ENCODE data around the gene IFI27L2. TPM values are rescaled to one million over a fixed set of nuclear protein-coding genes. Genes with fewer than 3 reads are reported as not detected.

IFI27L2 gene
- total RNA-seq, 2 donors from 2014 or later: 58.5 to 58.8 TPM

- H3K36me3 Mint-ChIP-seq (ENCODE audit: low read depth): no peaks in the 10 kb centered on the region
- H3K27me3 Mint-ChIP-seq: peaks cover 7% of the 10 kb centered on the region
- ATAC-seq (replicated peaks): no peak
- H3K4me1 Mint-ChIP-seq: no peaks in the 10 kb centered on the region
- no peak overlapping the region for H3K27ac Mint-ChIP-seq
- H3K4me3 Mint-ChIP-seq: no peak overlapping the region
- H3K9me3 Mint-ChIP-seq: peaks cover 20% of the 10 kb centered on the region
These were observed 7.0 kb downstream of the IFI27L2 start for GRCh38 chr14:94122438-94122837.

- Mint-ChIP-seq H3K27ac (no peak overlapping the region), H3K27me3 (peaks cover 7% of the 10 kb centered on the region), H3K9me3 (peaks cover 20% of the 10 kb centered on the region), H3K4me3 (no peak overlapping the region), H3K4me1 (no peaks in the 10 kb centered on the region), H3K36me3 (ENCODE audit: low read depth) (no peaks in the 10 kb centered on the region)
- no peak for ATAC-seq (replicated peaks)
These were observed 7.9 kb downstream of the IFI27L2 start for GRCh38 chr14:94121485-94121884.

- peaks cover 10% of the 10 kb centered on the region for H3K27me3 Mint-ChIP-seq
- H3K4me3 Mint-ChIP-seq: no peak overlapping the region
- no peaks in the 10 kb centered on the region for H3K4me1 Mint-ChIP-seq
- H3K27ac Mint-ChIP-seq: no peak overlapping the region
- H3K9me3 Mint-ChIP-seq: peaks cover 20% of the 10 kb centered on the region
- ATAC-seq (replicated peaks): no peak
- no peaks in the 10 kb centered on the region for H3K36me3 Mint-ChIP-seq (ENCODE audit: low read depth)
These were observed 8.6 kb downstream of the IFI27L2 start for GRCh38 chr14:94120667-94121340.

GRCh38 chr14:94119071-94119470, 10.3 kb downstream of the IFI27L2 start:
- ATAC-seq (replicated peaks): no peak
- Mint-ChIP-seq H3K9me3 (peaks cover 20% of the 10 kb centered on the region), H3K27me3 (peaks cover 15% of the 10 kb centered on the region)

GRCh38 chr14:94117856-94118255, 11.5 kb downstream of the IFI27L2 start:
- Mint-ChIP-seq H3K36me3 (ENCODE audit: low read depth) (no peaks in the 10 kb centered on the region), H3K27me3 (peaks cover 15% of the 10 kb centered on the region), H3K4me3 (no peak overlapping the region), H3K27ac (no peak overlapping the region), H3K4me1 (no peaks in the 10 kb centered on the region), H3K9me3 (peaks cover 17% of the 10 kb centered on the region)
- no peak for ATAC-seq (replicated peaks)

More at GRCh38 chr14:94119071-94119470, 10.3 kb downstream of the IFI27L2 start:
- Mint-ChIP-seq H3K36me3 (ENCODE audit: low read depth) (no peaks in the 10 kb centered on the region), H3K4me1 (no peaks in the 10 kb centered on the region), H3K27ac (no peak overlapping the region), H3K4me3 (no peak overlapping the region)

GRCh38 chr14:94116701-94117100, 12.7 kb downstream of the IFI27L2 start:
- H3K4me3 Mint-ChIP-seq: no peak overlapping the region
- peaks cover 20% of the 10 kb centered on the region for H3K27me3 Mint-ChIP-seq
- no peak overlapping the region for H3K27ac Mint-ChIP-seq
- H3K9me3 Mint-ChIP-seq: peaks cover 12% of the 10 kb centered on the region
- no peaks in the 10 kb centered on the region for H3K4me1 Mint-ChIP-seq
- no peaks in the 10 kb centered on the region for H3K36me3 Mint-ChIP-seq (ENCODE audit: low read depth)
- no peak for ATAC-seq (replicated peaks)

DNA sequence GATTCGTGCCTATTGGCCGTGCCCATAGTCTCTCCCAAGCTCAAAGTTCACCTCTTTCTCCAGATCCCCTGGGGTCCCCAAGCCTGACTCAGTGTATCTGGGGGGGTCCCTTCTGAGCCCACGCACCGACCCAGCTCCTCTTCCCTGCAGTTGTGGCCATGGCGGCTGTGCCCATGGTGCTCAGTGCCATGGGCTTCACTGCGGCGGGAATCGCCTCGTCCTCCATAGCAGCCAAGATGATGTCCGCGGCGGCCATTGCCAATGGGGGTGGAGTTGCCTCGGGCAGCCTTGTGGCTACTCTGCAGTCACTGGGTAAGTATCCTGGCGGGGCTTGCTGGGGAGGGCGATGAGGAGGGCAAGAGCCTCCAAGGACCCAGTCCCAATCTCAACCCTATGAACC, 13.8 kb downstream of the IFI27L2 start:
- ATAC-seq (replicated peaks): no peak
- Mint-ChIP-seq H3K4me3 (no peak overlapping the region), H3K27ac (no peak overlapping the region), H3K27me3 (peaks cover 17% of the 10 kb centered on the region), H3K9me3 (peaks cover 6% of the 10 kb centered on the region), H3K36me3 (ENCODE audit: low read depth) (no peaks in the 10 kb centered on the region), H3K4me1 (no peaks in the 10 kb centered on the region)

- Mint-ChIP-seq H3K4me3 (no peak overlapping the region), H3K27me3 (peaks cover 17% of the 10 kb centered on the region), H3K36me3 (ENCODE audit: low read depth) (no peaks in the 10 kb centered on the region), H3K9me3 (peaks cover 4% of the 10 kb centered on the region), H3K27ac (no peak overlapping the region), H3K4me1 (no peaks in the 10 kb centered on the region)
- no peak for ATAC-seq (replicated peaks)
These were observed 14.3 kb downstream of the IFI27L2 start for GRCh38 chr14:94115058-94115591.

- Mint-ChIP-seq H3K36me3 (ENCODE audit: low read depth) (no peaks in the 10 kb centered on the region), H3K9me3 (peaks cover 3% of the 10 kb centered on the region), H3K4me3 (no peak overlapping the region), H3K27me3 (peaks cover 17% of the 10 kb centered on the region), H3K4me1 (no peaks in the 10 kb centered on the region), H3K27ac (no peak overlapping the region)
- no peak for ATAC-seq (replicated peaks)
These were observed 14.8 kb downstream of the IFI27L2 start for GRCh38 chr14:94114589-94115057.

DNA sequence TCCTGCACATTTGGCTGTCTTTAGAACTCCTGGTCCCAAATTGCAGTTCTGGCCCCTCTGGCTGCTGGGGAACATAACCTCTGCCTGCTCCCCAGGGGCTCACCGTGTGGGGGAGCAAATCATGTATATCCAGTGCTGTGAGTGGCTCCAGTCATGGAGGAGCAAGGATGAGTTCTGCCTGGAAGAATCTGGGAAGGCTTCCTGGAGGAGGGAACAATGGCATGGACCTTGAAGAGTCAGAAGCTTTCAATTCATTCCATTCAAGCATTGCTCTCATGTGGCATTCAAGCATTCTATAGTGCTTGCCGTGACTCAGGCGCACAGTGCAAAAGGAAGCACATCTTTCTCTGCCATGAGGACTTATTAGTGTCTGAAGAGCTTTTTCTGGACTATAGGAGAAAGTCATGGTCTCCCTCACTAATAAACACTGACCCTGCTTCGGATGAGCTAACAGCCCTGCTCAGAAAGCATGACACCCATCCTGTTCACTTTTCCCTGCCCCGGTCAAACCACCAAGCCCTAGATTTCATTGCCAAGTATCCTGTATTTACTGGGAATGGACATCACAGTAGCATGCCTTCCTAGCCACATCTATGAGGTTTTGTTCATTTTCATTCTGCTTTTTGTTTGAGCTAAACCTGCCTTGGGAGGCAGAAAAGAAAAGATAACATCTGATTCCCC, 15.4 kb downstream of the IFI27L2 start:
- H3K4me1 Mint-ChIP-seq: no peaks in the 10 kb centered on the region

GRCh38 chr14:94113490-94113889, 15.9 kb downstream of the IFI27L2 start:
- H3K9me3 Mint-ChIP-seq: no peaks in the 10 kb centered on the region
- H3K27ac Mint-ChIP-seq: no peak overlapping the region
- peaks cover 17% of the 10 kb centered on the region for H3K27me3 Mint-ChIP-seq
- H3K4me1 Mint-ChIP-seq: no peaks in the 10 kb centered on the region
- ATAC-seq (replicated peaks): no peak
- no peaks in the 10 kb centered on the region for H3K36me3 Mint-ChIP-seq (ENCODE audit: low read depth)
- no peak overlapping the region for H3K4me3 Mint-ChIP-seq

More for the DNA sequence above, 15.4 kb downstream of the IFI27L2 start:
- no peak for ATAC-seq (replicated peaks)
- Mint-ChIP-seq H3K27ac (no peak overlapping the region), H3K36me3 (ENCODE audit: low read depth) (no peaks in the 10 kb centered on the region), H3K27me3 (peaks cover 17% of the 10 kb centered on the region), H3K4me3 (no peak overlapping the region), H3K9me3 (no peaks in the 10 kb centered on the region)

DNA sequence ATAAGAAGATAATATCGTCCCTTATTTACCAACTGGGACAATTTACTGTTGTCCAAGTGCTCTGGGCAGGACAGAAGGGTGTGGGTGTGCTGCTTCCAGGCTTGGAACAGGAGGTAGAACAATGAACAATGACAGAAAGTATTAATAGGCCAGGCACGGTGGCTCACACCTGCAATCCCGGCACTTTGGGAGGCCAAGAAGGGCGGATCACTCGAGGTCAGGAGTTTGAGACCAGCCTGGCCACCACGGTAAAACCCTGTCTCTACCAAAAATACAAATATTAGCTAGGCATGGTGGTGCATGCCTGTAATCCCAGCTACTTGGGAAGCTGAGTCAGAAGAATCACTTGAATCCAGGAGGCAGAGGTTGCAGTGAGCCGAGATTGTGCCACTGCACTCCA, 16.3 kb downstream of the IFI27L2 start:
- no peak for ATAC-seq (replicated peaks)
- Mint-ChIP-seq H3K9me3 (no peaks in the 10 kb centered on the region), H3K4me1 (no peaks in the 10 kb centered on the region), H3K27me3 (peaks cover 15% of the 10 kb centered on the region), H3K27ac (peak overlapping the region; percentile 48), H3K4me3 (no peak overlapping the region), H3K36me3 (ENCODE audit: low read depth) (no peaks in the 10 kb centered on the region)

GRCh38 chr14:94112513-94113063, 16.8 kb downstream of the IFI27L2 start:
- Mint-ChIP-seq H3K4me1 (no peaks in the 10 kb centered on the region), H3K4me3 (no peak overlapping the region), H3K27ac (peak overlapping the region; percentile 48), H3K27me3 (peaks cover 13% of the 10 kb centered on the region), H3K9me3 (no peaks in the 10 kb centered on the region), H3K36me3 (ENCODE audit: low read depth) (no peaks in the 10 kb centered on the region)
- ATAC-seq (replicated peaks): no peak

- H3K4me1 Mint-ChIP-seq: no peaks in the 10 kb centered on the region
- ATAC-seq (replicated peaks): no peak
- peaks cover 13% of the 10 kb centered on the region for H3K27me3 Mint-ChIP-seq
- H3K9me3 Mint-ChIP-seq: no peaks in the 10 kb centered on the region
- no peaks in the 10 kb centered on the region for H3K36me3 Mint-ChIP-seq (ENCODE audit: low read depth)
- H3K4me3 Mint-ChIP-seq: no peak overlapping the region
- no peak overlapping the region for H3K27ac Mint-ChIP-seq
These were observed 17.9 kb downstream of the IFI27L2 start for GRCh38 chr14:94111276-94112095.
